HCT116 (cell line): ENCODE measurements around the gene CCP110. TPM values are rescaled to one million over a fixed set of nuclear protein-coding genes. Genes with fewer than 3 reads are reported as not detected.
A peak's percentile ranks its signal among the peaks of the same experiment; 100 is the strongest.

Source experiments
- ATAC-seq: fragments of 200-7000 bp; cut with Tn5 transposase; 2 replicates; pipeline ENCODE4 v1.9.1; 2020; ENCODE audit warnings: mild to moderate bottlenecking, moderate library complexity
- BruUV-seq: library from RNA; stranded (reverse); fragments of 400-500 nt; replicated peaks from 2 replicates; lab custom pipeline; 2021; lab: Mats Ljungman, UMichigan
- CTCF ChIA-PET: fragments of 300-600 bp; sonication (Branson Sonifier 250); formaldehyde crosslinking; loops from one replicate; lab custom pipeline; 2021; ENCODE audit warnings: antibody characterized with exemption; lab: Charles Lee
- POLR2A ChIA-PET: fragments of 300-600, 350-600 bp; sonication (Branson Sonifier 250); formaldehyde crosslinking; loops from one replicate; lab custom pipeline; 2021; ENCODE audit warnings: antibody characterized with exemption; lab: Charles Lee
- RAD21 ChIA-PET, 2 experiments: fragments of 300-600 bp; sonication (Branson Sonifier 250); formaldehyde crosslinking; loops; one replicate each; lab custom pipeline; 2023; ENCODE audit warnings: low total read pairs in 2 of 2; ENCODE audit not compliant: uncharacterized antibody in 2 of 2, unreplicated experiment in 2 of 2, low non-redundant PET in 1 of 2; lab: Charles Lee
- DNase-seq: peaks from one replicate; pipeline ENCODE4 v3.0.0-alpha.2; 2010; ENCODE audit warnings: low read depth, low spot score
- H2AFZ ChIP-seq: fragments of 200-600 bp; shearing (Covaris generic), sonication (generic); 2 replicates; pipeline ENCODE4 v1.6.1; 2017; ENCODE audit warnings: low read depth, mixed run types, mixed read lengths, antibody characterized with exemption, low read length; ENCODE audit not compliant: poor library complexity, severe bottlenecking
- H3K27ac ChIP-seq: 2 replicates; pipeline ENCODE4 v1.5.1; 2012; ENCODE audit warnings: low read depth, low read length
- H3K27me3 ChIP-seq: fragments of 200-600 bp; sonication (generic); 2 replicates; pipeline ENCODE4 v1.6.1; 2016; ENCODE audit warnings: mixed run types, low read length, mixed read lengths; ENCODE audit not compliant: insufficient read depth
- H3K36me3 ChIP-seq, 2 experiments: fragments of 200-500 bp in 1 of 2; fragments of 200-600 bp in 1 of 2; sonication (Bioruptor generic) in 1 of 2; sonication (generic) in 1 of 2; 2 replicates each; pipeline versions ENCODE4 v1.5.1 to v1.6.1; 2014 to 2016; ENCODE audit warnings: low read length in 2 of 2, inconsistent platforms in 1 of 2, mixed read lengths in 1 of 2, mixed run types in 1 of 2; ENCODE audit not compliant: insufficient read depth in 2 of 2, control insufficient read depth in 1 of 2
- H3K4me1 ChIP-seq, 2 experiments: fragments of 200-600 bp in 1 of 2; sonication (generic) in 1 of 2; 2 replicates each; pipeline versions ENCODE4 v1.5.1 to v1.6.1; 2012 to 2017; ENCODE audit warnings: low read length in 2 of 2, inconsistent platforms in 1 of 2, mild to moderate bottlenecking in 1 of 2, mixed read lengths in 1 of 2, mixed run types in 1 of 2, moderate library complexity in 1 of 2; ENCODE audit not compliant: insufficient read depth in 2 of 2, control insufficient read depth in 1 of 2
- H3K4me2 ChIP-seq: fragments of 200-600 bp; sonication (generic); 2 replicates; pipeline ENCODE4 v1.6.1; 2017; ENCODE audit warnings: mixed run types, low read length, mixed read lengths
- H3K4me3 ChIP-seq, 2 experiments: fragments of 200-600 bp in 1 of 2; sonication (generic) in 1 of 2; replicated peaks in 1 of 2; 2 replicates each; pipeline ENCODE4 v1.5.1; 2011 to 2016; ENCODE audit warnings: low read length in 2 of 2, control low read depth in 1 of 2, low read depth in 1 of 2, mild to moderate bottlenecking in 1 of 2, mixed read lengths in 1 of 2, mixed run types in 1 of 2
- H3K79me2 ChIP-seq: fragments of 200-600 bp; sonication (generic); 2 replicates; pipeline ENCODE4 v1.6.1; 2017; ENCODE audit warnings: mild to moderate bottlenecking, mixed run types, low read length, moderate library complexity, mixed read lengths; ENCODE audit not compliant: insufficient read depth
- H3K9ac ChIP-seq: fragments of 200-600 bp; sonication (generic); 2 replicates; pipeline ENCODE4 v1.6.1; 2016; ENCODE audit warnings: low read length, mixed read lengths
- H3K9me2 ChIP-seq: fragments of 200-600 bp; sonication (generic), shearing (Covaris generic); 2 replicates; pipeline ENCODE4 v1.6.1; 2017; ENCODE audit warnings: mixed run types, mild to moderate bottlenecking, moderate library complexity; ENCODE audit not compliant: insufficient read depth
- H3K9me3 ChIP-seq, 2 experiments: fragments of 200-500 bp in 1 of 2; fragments of 200-600 bp in 1 of 2; sonication (Bioruptor generic) in 1 of 2; sonication (generic) in 1 of 2; 2 replicates each; pipeline ENCODE4 v1.6.1; 2014 to 2017; ENCODE audit warnings: low read length in 2 of 2, mixed read lengths in 2 of 2, inconsistent platforms in 1 of 2, low read depth in 1 of 2, mild to moderate bottlenecking in 1 of 2, mixed run types in 1 of 2, moderate library complexity in 1 of 2; ENCODE audit not compliant: control insufficient read depth in 1 of 2, insufficient read depth in 1 of 2
- H4K20me1 ChIP-seq: fragments of 200-600 bp; sonication (generic), shearing (Covaris generic); 2 replicates; pipeline ENCODE4 v1.6.1; 2017; ENCODE audit warnings: mixed run types, mild to moderate bottlenecking, moderate library complexity; ENCODE audit not compliant: insufficient read depth
- ELF1 ChIP-seq: IDR thresholded peaks from 2 replicates; pipeline ENCODE4 v1.6.1; 2012; ENCODE audit warnings: low read depth, borderline replicate concordance
- EZH2 ChIP-seq: fragments of 200-600 bp; sonication (generic); IDR thresholded peaks from 2 replicates; pipeline ENCODE4 v1.6.1; 2017; ENCODE audit warnings: antibody characterized with exemption, mixed run types
- EZH2phosphoT487 ChIP-seq: fragments of 200-600 bp; IDR thresholded peaks from 2 replicates; pipeline ENCODE4 v1.6.1; 2018; ENCODE audit warnings: antibody characterized with exemption, borderline replicate concordance
- JUND ChIP-seq: IDR thresholded peaks from 2 replicates; pipeline ENCODE4 v1.6.1; 2012
- POLR2AphosphoS5 ChIP-seq: IDR thresholded peaks from 2 replicates; pipeline ENCODE4 v1.6.1; 2011; ENCODE audit warnings: mild to moderate bottlenecking, low read depth, low read length, moderate library complexity
- SIN3A ChIP-seq: IDR thresholded peaks from 2 replicates; pipeline ENCODE4 v1.6.1; 2012; ENCODE audit warnings: low read depth
- TCF7L2 ChIP-seq: IDR thresholded peaks from 2 replicates; pipeline ENCODE4 v1.7.0; 2011; ENCODE audit warnings: borderline replicate concordance, inconsistent platforms; ENCODE audit not compliant: insufficient read depth, insufficient read length; ENCODE audit errors: extremely low read depth
- YY1 ChIP-seq: IDR thresholded peaks from 2 replicates; pipeline ENCODE4 v1.6.1; 2011; ENCODE audit warnings: low read length, low read depth, moderate library complexity, mild to moderate bottlenecking; ENCODE audit not compliant: insufficient replicate concordance; ENCODE audit errors: extremely low read depth
- ZFX ChIP-seq: fragments of 450-650 bp; IDR thresholded peaks from 2 replicates; pipeline ENCODE4 v1.6.1; 2017
- ZNF274 ChIP-seq: fragments of 200-500 bp; sonication (Bioruptor generic); IDR thresholded peaks from 2 replicates; pipeline ENCODE4 v1.6.1; 2014; ENCODE audit warnings: mild to moderate bottlenecking, low read depth, low read length, inconsistent platforms
- intact Hi-C: fragments of 100-400 bp; cut with micrococcal nuclease; formaldehyde crosslinking; loops from 2 replicates; pipeline ENCODE4 v1.10.0; 2022
- total RNA-seq: library from RNA; stranded (reverse); gene quantifications from one replicate; pipeline ENCODE4 v1.2.1, GENCODE V29; 2021; ENCODE audit not compliant: unreplicated experiment
- TF ChIP-seq, protein P1 (sequence below): IDR thresholded peaks from 2 replicates; pipeline ENCODE4 v1.6.1; 2012; ENCODE audit warnings: low read depth
- TF ChIP-seq, protein P2 (sequence below): IDR thresholded peaks from 2 replicates; pipeline ENCODE4 v1.6.1; 2011; ENCODE audit warnings: mild to moderate bottlenecking, low read length, moderate library complexity; ENCODE audit not compliant: insufficient replicate concordance; ENCODE audit errors: extremely low read depth
- TF ChIP-seq, protein P3 (sequence below): IDR thresholded peaks from 2 replicates; pipeline ENCODE4 v1.6.1; 2012
- TF ChIP-seq, protein P4 (sequence below), 3 experiments: fragments of 200-600 bp in 1 of 3; sonication (generic) in 1 of 3; IDR thresholded peaks in 2 of 3; conservative IDR thresholded peaks in 1 of 3; 2 replicates each; pipeline ENCODE4 v1.5.1; 2012 to 2017; ENCODE audit warnings: low read depth in 2 of 3, low read length in 2 of 3, antibody characterized with exemption in 1 of 3, borderline replicate concordance in 1 of 3, control low read depth in 1 of 3, mild to moderate bottlenecking in 1 of 3, mixed read lengths in 1 of 3, mixed run types in 1 of 3, moderate library complexity in 1 of 3; ENCODE audit not compliant: insufficient read depth in 1 of 3
- TF ChIP-seq, protein P5 (sequence below): IDR thresholded peaks from 2 replicates; pipeline ENCODE4 v1.6.1; 2012

CCP110 gene
- total RNA-seq, 1 experiment from 2014 or later, result 21.4 TPM

DNA sequence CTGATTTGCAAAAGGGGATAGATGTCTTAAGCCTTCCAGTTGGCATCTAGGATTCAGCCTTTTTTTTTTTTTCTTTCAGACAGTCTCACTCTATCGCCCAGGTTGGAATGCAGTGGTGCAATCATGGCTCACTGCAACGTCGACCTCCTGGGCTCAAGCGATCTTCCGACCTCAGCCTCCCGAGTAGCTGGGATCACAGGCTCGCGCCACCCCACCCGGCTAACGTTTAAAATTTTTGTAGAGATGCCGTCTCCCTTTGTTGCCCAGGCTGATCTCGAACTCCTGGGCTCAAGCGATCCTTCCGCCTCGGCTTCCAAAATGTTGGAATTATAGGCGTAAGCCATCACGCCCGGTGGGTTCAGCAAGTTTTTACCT is 571 bp upstream of the CCP110 start:
- intact Hi-C loops, result loop anchor here (5.0 kb wide), 1 partner anchor 106 kb away; the partner anchor contains the start of gene TMC5
- Histone ChIP-seq H3K4me3 (peak overlapping the region; percentile 6 to 87; a peak in 1 of 4 replicates), H3K36me3 (peaks cover 0 to 6% of the 10 kb centered on the region in 2 experiments; a peak in 1 of 4 replicates), H3K27ac (no peak overlapping the region)
- POLR2A ChIA-PET, result interaction anchor here (1.0 kb wide), 1 partner anchor 32 kb away, joined by 3 read pairs; the partner anchor contains the start of gene VPS35L
- TF ChIP-seq TCF7L2 (no peak), POLR2AphosphoS5 (no peak), YY1 (no peak), JUND (no peak), SIN3A (no peak), ZFX (no peak), EZH2phosphoT487 (no peak), ZNF274 (no peak), ELF1 (no peak), EZH2 (no peak)
- TF ChIP-seq, protein P1, sequence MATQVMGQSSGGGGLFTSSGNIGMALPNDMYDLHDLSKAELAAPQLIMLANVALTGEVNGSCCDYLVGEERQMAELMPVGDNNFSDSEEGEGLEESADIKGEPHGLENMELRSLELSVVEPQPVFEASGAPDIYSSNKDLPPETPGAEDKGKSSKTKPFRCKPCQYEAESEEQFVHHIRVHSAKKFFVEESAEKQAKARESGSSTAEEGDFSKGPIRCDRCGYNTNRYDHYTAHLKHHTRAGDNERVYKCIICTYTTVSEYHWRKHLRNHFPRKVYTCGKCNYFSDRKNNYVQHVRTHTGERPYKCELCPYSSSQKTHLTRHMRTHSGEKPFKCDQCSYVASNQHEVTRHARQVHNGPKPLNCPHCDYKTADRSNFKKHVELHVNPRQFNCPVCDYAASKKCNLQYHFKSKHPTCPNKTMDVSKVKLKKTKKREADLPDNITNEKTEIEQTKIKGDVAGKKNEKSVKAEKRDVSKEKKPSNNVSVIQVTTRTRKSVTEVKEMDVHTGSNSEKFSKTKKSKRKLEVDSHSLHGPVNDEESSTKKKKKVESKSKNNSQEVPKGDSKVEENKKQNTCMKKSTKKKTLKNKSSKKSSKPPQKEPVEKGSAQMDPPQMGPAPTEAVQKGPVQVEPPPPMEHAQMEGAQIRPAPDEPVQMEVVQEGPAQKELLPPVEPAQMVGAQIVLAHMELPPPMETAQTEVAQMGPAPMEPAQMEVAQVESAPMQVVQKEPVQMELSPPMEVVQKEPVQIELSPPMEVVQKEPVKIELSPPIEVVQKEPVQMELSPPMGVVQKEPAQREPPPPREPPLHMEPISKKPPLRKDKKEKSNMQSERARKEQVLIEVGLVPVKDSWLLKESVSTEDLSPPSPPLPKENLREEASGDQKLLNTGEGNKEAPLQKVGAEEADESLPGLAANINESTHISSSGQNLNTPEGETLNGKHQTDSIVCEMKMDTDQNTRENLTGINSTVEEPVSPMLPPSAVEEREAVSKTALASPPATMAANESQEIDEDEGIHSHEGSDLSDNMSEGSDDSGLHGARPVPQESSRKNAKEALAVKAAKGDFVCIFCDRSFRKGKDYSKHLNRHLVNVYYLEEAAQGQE, result no peak
- TF ChIP-seq, protein P2, sequence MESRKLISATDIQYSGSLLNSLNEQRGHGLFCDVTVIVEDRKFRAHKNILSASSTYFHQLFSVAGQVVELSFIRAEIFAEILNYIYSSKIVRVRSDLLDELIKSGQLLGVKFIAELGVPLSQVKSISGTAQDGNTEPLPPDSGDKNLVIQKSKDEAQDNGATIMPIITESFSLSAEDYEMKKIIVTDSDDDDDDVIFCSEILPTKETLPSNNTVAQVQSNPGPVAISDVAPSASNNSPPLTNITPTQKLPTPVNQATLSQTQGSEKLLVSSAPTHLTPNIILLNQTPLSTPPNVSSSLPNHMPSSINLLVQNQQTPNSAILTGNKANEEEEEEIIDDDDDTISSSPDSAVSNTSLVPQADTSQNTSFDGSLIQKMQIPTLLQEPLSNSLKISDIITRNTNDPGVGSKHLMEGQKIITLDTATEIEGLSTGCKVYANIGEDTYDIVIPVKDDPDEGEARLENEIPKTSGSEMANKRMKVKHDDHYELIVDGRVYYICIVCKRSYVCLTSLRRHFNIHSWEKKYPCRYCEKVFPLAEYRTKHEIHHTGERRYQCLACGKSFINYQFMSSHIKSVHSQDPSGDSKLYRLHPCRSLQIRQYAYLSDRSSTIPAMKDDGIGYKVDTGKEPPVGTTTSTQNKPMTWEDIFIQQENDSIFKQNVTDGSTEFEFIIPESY, result no peak
- TF ChIP-seq, protein P3, sequence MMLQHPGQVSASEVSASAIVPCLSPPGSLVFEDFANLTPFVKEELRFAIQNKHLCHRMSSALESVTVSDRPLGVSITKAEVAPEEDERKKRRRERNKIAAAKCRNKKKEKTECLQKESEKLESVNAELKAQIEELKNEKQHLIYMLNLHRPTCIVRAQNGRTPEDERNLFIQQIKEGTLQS, result no peak
- TF ChIP-seq, protein P4, sequence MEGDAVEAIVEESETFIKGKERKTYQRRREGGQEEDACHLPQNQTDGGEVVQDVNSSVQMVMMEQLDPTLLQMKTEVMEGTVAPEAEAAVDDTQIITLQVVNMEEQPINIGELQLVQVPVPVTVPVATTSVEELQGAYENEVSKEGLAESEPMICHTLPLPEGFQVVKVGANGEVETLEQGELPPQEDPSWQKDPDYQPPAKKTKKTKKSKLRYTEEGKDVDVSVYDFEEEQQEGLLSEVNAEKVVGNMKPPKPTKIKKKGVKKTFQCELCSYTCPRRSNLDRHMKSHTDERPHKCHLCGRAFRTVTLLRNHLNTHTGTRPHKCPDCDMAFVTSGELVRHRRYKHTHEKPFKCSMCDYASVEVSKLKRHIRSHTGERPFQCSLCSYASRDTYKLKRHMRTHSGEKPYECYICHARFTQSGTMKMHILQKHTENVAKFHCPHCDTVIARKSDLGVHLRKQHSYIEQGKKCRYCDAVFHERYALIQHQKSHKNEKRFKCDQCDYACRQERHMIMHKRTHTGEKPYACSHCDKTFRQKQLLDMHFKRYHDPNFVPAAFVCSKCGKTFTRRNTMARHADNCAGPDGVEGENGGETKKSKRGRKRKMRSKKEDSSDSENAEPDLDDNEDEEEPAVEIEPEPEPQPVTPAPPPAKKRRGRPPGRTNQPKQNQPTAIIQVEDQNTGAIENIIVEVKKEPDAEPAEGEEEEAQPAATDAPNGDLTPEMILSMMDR (IDR thresholded peaks at IDR 0.05 in 2 of 3, conservative IDR thresholded peaks at IDR 0.05 in 1 of 3; ENCODE audit: borderline replicate concordance in 1 of 3, insufficient read depth in 1 of 3, low read depth in 2 of 3, low read length in 2 of 3), result no peak
- TF ChIP-seq, protein P5, sequence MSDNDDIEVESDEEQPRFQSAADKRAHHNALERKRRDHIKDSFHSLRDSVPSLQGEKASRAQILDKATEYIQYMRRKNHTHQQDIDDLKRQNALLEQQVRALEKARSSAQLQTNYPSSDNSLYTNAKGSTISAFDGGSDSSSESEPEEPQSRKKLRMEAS, result no peak
- TF ChIP-seq, all 23 proteins: peak for 0
- DNase-seq, result no peak
- Histone ChIP-seq H3K79me2 (peaks cover 68% of the 10 kb centered on the region), H4K20me1 (no peaks in the 10 kb centered on the region), H3K27me3 (no peaks in the 10 kb centered on the region), H3K4me2 (peak overlapping the region; percentile 33; the same call in 1 of the 2 replicates), H3K9me3 (no peaks in the 10 kb centered on the region), H2AFZ (no peak overlapping the region), H3K9ac (no peak overlapping the region), H3K4me1 (peaks cover 17 to 40% of the 10 kb centered on the region in 2 experiments), H3K9me2 (no peaks in the 10 kb centered on the region)
- no peak for ATAC-seq
- CTCF ChIA-PET, result interaction anchor here (1.0 to 1.4 kb wide), 2 partner anchors 20 to 344 kb away, joined by 3 read pairs; no protein-coding TSS in a partner anchor
- RAD21 ChIA-PET, result no interaction called here
- no TSS peak for BruUV-seq
